Tibial nerve (tissue), 4 donors: ENCODE data around the gene TIMM17A. TPM values are rescaled to one million over a fixed set of nuclear protein-coding genes. Genes with fewer than 3 reads are reported as not detected.
"Not testable (repeated sequence)": the region's sequence is repeated elsewhere in the genome, so short reads cannot be mapped to it uniquely, and the experiment has no call there.

ENCODE experiments used
- DNase-seq, 2 donors: peaks; one replicate each; pipeline ENCODE4 v3.0.0-alpha.2; 2019; ENCODE audit warnings: low spot score in 2 of 2
- H3K27ac ChIP-seq, 4 donors: fragments of 200-600 bp; sonication (generic) in 3 of 4; one replicate each; pipeline ENCODE4 v1.5.1; 2017 to 2019; ENCODE audit warnings: mild to moderate bottlenecking in 1 of 4
- H3K27me3 ChIP-seq, 2 donors: fragments of 200-600 bp; sonication (generic) in 1 of 2; one replicate each; pipeline versions ENCODE4 v1.5.1 to v1.6.0; 2017 to 2019
- H3K36me3 ChIP-seq, 3 donors: fragments of 200-600 bp; sonication (generic); one replicate each; pipeline ENCODE4 v1.5.1; 2018 to 2019
- H3K4me1 ChIP-seq, 4 donors: fragments of 200-600 bp; sonication (generic) in 3 of 4; one replicate each; pipeline ENCODE4 v1.5.1; 2017 to 2019
- H3K4me3 ChIP-seq, 4 donors: fragments of 200-600 bp; sonication (generic) in 3 of 4; one replicate each; pipeline ENCODE4 v1.5.1; 2017 to 2019; ENCODE audit warnings: mild to moderate bottlenecking in 1 of 4, moderate library complexity in 1 of 4
- H3K9me3 ChIP-seq, 4 donors: fragments of 200-600 bp; sonication (generic) in 3 of 4; one replicate each; pipeline ENCODE4 v1.5.1; 2017 to 2019
- CTCF ChIP-seq, 5 experiments: fragments of 200-600 bp in 3 of 5; fragments of 450-650 bp in 2 of 5; sonication (generic) in 3 of 5; IDR thresholded peaks; one replicate each; pipeline ENCODE4 v1.5.1; 2016 to 2019; ENCODE audit warnings: antibody characterized with exemption in 5 of 5, mild to moderate bottlenecking in 3 of 5, moderate library complexity in 2 of 5
- EP300 ChIP-seq, 2 donors: sonication (generic); formaldehyde crosslinking; IDR thresholded peaks; one replicate each; pipeline ENCODE4 v1.6.1; 2017; ENCODE audit warnings: antibody characterized with exemption in 2 of 2, mild to moderate bottlenecking in 1 of 2
- POLR2A ChIP-seq, 2 donors: fragments of 450-650 bp; IDR thresholded peaks; one replicate each; pipeline ENCODE4 v1.6.1; 2017; ENCODE audit warnings: antibody characterized with exemption in 2 of 2, mild to moderate bottlenecking in 2 of 2, moderate library complexity in 2 of 2
- whole genome bisulfite sequencing, 2 donors: methylation state at CpG; one replicate each; pipeline ENCODE4 v1.1.5; 2018; 5-methylcytosine and 5-hydroxymethylcytosine counted together
- small RNA-seq: library from RNA; depleted of rRNA; stranded (forward); fragments of <200 nt; gene quantifications from one replicate; pipeline ENCODE3, GENCODE V24; 2016
- total RNA-seq, 4 donors: library from RNA; depleted of rRNA; stranded (reverse); fragments of >200 nt; gene quantifications; one replicate each; pipeline ENCODE4 v1.1.0, GENCODE V29; 2016

Gene TIMM17A
- total RNA-seq, 4 donors from 2014 or later: 16.2 to 31.8 (median 21.0) TPM

DNA sequence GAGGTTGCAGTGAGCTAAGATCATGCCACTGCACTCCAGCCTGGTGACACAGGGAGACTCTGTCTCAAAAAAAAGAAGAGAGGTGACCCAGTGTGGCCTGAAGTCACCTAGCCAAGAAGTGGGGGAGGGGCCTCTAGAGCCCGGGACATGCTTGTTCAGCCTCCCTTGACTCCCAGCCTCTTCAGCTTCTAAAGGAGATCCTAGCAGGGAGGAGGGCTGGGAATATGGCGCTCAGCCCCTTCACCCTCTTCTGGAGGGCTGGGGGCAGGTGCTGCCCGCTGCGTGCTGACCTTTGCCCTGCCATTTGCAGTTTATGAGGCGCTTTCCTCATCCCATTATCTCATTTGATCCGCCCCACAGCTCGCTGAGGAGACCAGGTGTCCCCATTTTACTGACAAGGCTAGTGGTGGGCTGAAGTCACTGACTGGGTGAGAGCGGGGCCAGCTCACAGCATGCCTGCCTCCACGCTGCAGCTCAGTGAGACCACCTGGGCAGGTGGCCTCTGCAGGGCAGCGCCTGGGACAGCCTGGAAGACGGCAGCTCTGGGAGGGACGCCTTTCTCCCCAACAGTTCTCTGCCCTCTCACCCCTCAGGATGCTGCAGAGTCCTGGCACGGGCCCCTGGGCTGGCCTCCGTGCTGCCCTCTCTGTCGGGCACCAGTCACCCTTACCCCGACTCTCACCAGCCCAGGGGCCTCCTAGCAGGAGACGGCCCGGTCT, 62.6 kb downstream of the TIMM17A start:
- DNase-seq: no peak

GRCh38 chr1:202018468-202019234, 63.3 kb downstream of the TIMM17A start:
- WGBS, 2 donors: 58 to 63% methylated on average over 16 to 19 of the region's 19 CpGs
- peaks cover 0 to 22% (median 0%) of the 10 kb centered on the region in 3 donors for H3K36me3 ChIP-seq
- peak overlapping the region in 1 of 4 donors; percentile 74 for H3K27ac ChIP-seq
- H3K4me3 ChIP-seq: no peak overlapping the region
- DNase-seq: no peak
- TF ChIP-seq POLR2A (IDR thresholded peaks at IDR 0.05): no peak
- TF ChIP-seq EP300 (IDR thresholded peaks at IDR 0.05): no peak
- no peak for TF ChIP-seq CTCF (IDR thresholded peaks at IDR 0.05)
- no peaks in the 10 kb centered on the region for H3K9me3 ChIP-seq
- H3K4me1 ChIP-seq: peaks cover 0 to 26% (median 2%) of the 10 kb centered on the region in 4 donors
- no peaks in the 10 kb centered on the region for H3K27me3 ChIP-seq

More for the DNA sequence above, 62.6 kb downstream of the TIMM17A start:
- Histone ChIP-seq H3K4me1 (peaks cover 0 to 21% (median 2%) of the 10 kb centered on the region in 4 donors), H3K27ac (peak overlapping the region in 1 of 4 donors; percentile 74), H3K27me3 (no peaks in the 10 kb centered on the region), H3K4me3 (no peak overlapping the region), H3K36me3 (peaks cover 0 to 30% (median 0%) of the 10 kb centered on the region in 3 donors), H3K9me3 (no peaks in the 10 kb centered on the region)
- TF ChIP-seq CTCF (IDR thresholded peaks at IDR 0.05) (no peak), EP300 (IDR thresholded peaks at IDR 0.05) (no peak), POLR2A (IDR thresholded peaks at IDR 0.05) (no peak)
- WGBS, 2 donors: 53 to 60% methylated on average over 14 to 16 of the region's 18 CpGs

GRCh38 chr1:202019235-202019558, 63.9 kb downstream of the TIMM17A start:
- Histone ChIP-seq H3K36me3 (peaks cover 0 to 17% (median 0%) of the 10 kb centered on the region in 3 donors), H3K4me1 (peaks cover 0 to 26% (median 2%) of the 10 kb centered on the region in 4 donors), H3K27ac (peak overlapping the region in 1 of 4 donors; percentile 74)
- not testable (repeated sequence) for H3K27me3 ChIP-seq, H3K4me3 ChIP-seq, H3K9me3 ChIP-seq, DNase-seq
- 80 to 86% methylated on average over 8 of the region's 8 CpGs for WGBS, 2 donors

Small RNAs within 50 kb of the gene (small RNA-seq; reads per million reads assigned to genes)
- not detected for gene MIR6740
- gene RF00156: not detected

Other genes starting within 250 kb of the TIMM17A start
- 10 to 100 TPM; 13.3 to 22.1 (median 15.3) TPM for gene IPO9, start 126.3 kb upstream of the TIMM17A start, total RNA-seq
- gene SHISA4, start 66.6 kb upstream of the TIMM17A start, total RNA-seq: 10 to 100 TPM; 42.6 to 76.6 (median 66.4) TPM
- 100 to 1,000 TPM in 2 of 4 donors, 10 to 100 TPM in 2; 86.9 to 165 (median 107) TPM for gene LMOD1, start 9.0 kb upstream of the TIMM17A start, total RNA-seq
- gene RNPEP, start 27.1 kb downstream of the TIMM17A start, total RNA-seq: 100 to 1,000 TPM; 107 to 168 (median 135) TPM
- 1 to 10 TPM in 1 of 4 donors, under 1 TPM in 1, not detected in 2; under 0.01 to 1.2 TPM for gene ELF3, start 55.1 kb downstream of the TIMM17A start, total RNA-seq
- 10 to 100 TPM; 13.8 to 26.3 (median 24.3) TPM for gene GPR37L1, start 167.4 kb downstream of the TIMM17A start, total RNA-seq
- gene ARL8A, start 189.2 kb downstream of the TIMM17A start, total RNA-seq: 10 to 100 TPM; 35.0 to 64.5 (median 49.3) TPM
- gene PTPN7, start 205.1 kb downstream of the TIMM17A start, total RNA-seq: 10 to 100 TPM in 1 of 4 donors, 1 to 10 TPM in 3; 1.2 to 13.8 (median 6.8) TPM
- under 1 TPM in 1 of 4 donors, not detected in 3; 0.42 TPM for gene LGR6, start 238.3 kb downstream of the TIMM17A start, total RNA-seq